NOMO-1 (cell line): Measurements from ENCODE around the gene IRF7.
A peak's percentile ranks its signal among the peaks of the same experiment; 100 is the strongest.

Experiments
- DNase-seq, 2 experiments: peaks; one replicate each; lab custom pipeline; 2025; ENCODE audit not compliant: unreplicated experiment in 2 of 2; lab: John Stamatoyannopoulos, UW

Gene IRF7

GRCh38 chr11:609341-609811, 6.4 kb downstream of the IRF7 start:
- no peak for DNase-seq

- no peak for DNase-seq
Measured at GRCh38 chr11:608791-609251, 6.9 kb downstream of the IRF7 start.

- DNase-seq = no peak
Measured at GRCh38 chr11:607971-608659, 7.6 kb downstream of the IRF7 start.

GRCh38 chr11:607020-607780, 8.6 kb downstream of the IRF7 start:
- DNase-seq = no peak

GRCh38 chr11:606245-606644, 9.5 kb downstream of the IRF7 start:
- no peak for DNase-seq

- no peak for DNase-seq
Measured at GRCh38 chr11:605286-606129, 10.2 kb downstream of the IRF7 start.

GRCh38 chr11:603154-603553, 12.6 kb downstream of the IRF7 start:
- no peak for DNase-seq

- no peak for DNase-seq
Measured at GRCh38 chr11:601573-602245, 14.0 kb downstream of the IRF7 start.

GRCh38 chr11:598005-598680, 17.6 kb downstream of the IRF7 start:
- no peak for DNase-seq

- DNase-seq = no peak
Measured at GRCh38 chr11:597166-597725, 18.5 kb downstream of the IRF7 start.

GRCh38 chr11:596374-596773, 19.4 kb downstream of the IRF7 start:
- DNase-seq = no peak

GRCh38 chr11:595400-595799, 20.4 kb downstream of the IRF7 start:
- no peak for DNase-seq

- DNase-seq = no peak
Measured at GRCh38 chr11:593347-593746, 22.4 kb downstream of the IRF7 start.

- no peak for DNase-seq
Measured at GRCh38 chr11:592918-593317, 22.8 kb downstream of the IRF7 start.

GRCh38 chr11:592501-592900, 23.2 kb downstream of the IRF7 start:
- no peak for DNase-seq

GRCh38 chr11:590997-591396, 24.8 kb downstream of the IRF7 start:
- DNase-seq = no peak

- no peak for DNase-seq
Measured at GRCh38 chr11:589798-590197, 26.0 kb downstream of the IRF7 start.

- DNase-seq = peak; percentile 84 to 92
Measured at GRCh38 chr11:587978-588380, 27.8 kb downstream of the IRF7 start.

- no peak for DNase-seq
Measured at GRCh38 chr11:587546-587945, 28.2 kb downstream of the IRF7 start.
